ENCODE data around the gene PER3.

Gene PER3

DNA sequence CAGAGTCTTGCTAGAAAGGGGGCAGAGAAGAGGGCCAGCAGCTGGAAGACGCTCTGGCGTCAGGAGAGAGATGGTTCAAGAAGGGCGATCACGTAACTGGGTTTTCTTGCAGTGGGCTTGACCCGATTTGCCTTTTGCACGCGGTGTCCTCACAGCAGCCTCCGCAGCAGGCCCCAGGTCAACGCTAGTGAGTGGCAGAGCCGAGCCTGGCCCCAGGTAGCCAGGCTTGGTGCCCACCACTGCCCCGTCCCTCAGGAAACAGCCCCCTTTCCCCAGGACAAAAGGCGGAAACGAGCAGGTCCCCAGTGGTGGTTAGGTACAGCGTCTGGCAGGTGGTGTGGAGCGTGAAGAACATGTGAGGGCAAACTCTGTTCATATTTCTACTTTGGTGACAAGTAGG lies 77.4 kb downstream of the PER3 start:
- no peaks in the 10 kb centered on the region for H3K9me2 ChIP-seq (replicated peaks; ENCODE audit: low read depth, low read length)
- no peaks in the 10 kb centered on the region for H3K4me1 ChIP-seq (ENCODE audit: insufficient read depth, low read length, poor library complexity, severe bottlenecking)
- no peaks in the 10 kb centered on the region for H3K36me3 ChIP-seq (ENCODE audit: insufficient read depth, low read length)
- no peak overlapping the region for H3K9ac ChIP-seq (ENCODE audit: low read depth, low read length, poor library complexity, severe bottlenecking)
- H3K4me3 ChIP-seq (ENCODE audit: low read length, poor library complexity, severe bottlenecking), result no peak overlapping the region
- H4K20me1 ChIP-seq (ENCODE audit: insufficient read depth, low read length, poor library complexity, severe bottlenecking), result no peaks in the 10 kb centered on the region
- no peak overlapping the region for H2AFZ ChIP-seq (ENCODE audit: low read length)
- no peaks in the 10 kb centered on the region for H3F3A ChIP-seq (ENCODE audit: low read depth)
- no peaks in the 10 kb centered on the region for H3K27me3 ChIP-seq (ENCODE audit: insufficient read depth, low read length, poor library complexity, severe bottlenecking)
- TF ChIP-seq, protein P1, sequence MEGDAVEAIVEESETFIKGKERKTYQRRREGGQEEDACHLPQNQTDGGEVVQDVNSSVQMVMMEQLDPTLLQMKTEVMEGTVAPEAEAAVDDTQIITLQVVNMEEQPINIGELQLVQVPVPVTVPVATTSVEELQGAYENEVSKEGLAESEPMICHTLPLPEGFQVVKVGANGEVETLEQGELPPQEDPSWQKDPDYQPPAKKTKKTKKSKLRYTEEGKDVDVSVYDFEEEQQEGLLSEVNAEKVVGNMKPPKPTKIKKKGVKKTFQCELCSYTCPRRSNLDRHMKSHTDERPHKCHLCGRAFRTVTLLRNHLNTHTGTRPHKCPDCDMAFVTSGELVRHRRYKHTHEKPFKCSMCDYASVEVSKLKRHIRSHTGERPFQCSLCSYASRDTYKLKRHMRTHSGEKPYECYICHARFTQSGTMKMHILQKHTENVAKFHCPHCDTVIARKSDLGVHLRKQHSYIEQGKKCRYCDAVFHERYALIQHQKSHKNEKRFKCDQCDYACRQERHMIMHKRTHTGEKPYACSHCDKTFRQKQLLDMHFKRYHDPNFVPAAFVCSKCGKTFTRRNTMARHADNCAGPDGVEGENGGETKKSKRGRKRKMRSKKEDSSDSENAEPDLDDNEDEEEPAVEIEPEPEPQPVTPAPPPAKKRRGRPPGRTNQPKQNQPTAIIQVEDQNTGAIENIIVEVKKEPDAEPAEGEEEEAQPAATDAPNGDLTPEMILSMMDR (conservative IDR thresholded peaks at IDR 0.05; ENCODE audit: low read length), result no peak
- TF ChIP-seq EZH2phosphoT487 (IDR thresholded peaks at IDR 0.05; ENCODE audit: borderline replicate concordance), result no peak
- no peak overlapping the region for H3K4me2 ChIP-seq (ENCODE audit: low read depth, low read length, poor library complexity, severe bottlenecking)
- H3K9me3 ChIP-seq (ENCODE audit: insufficient read depth, low read depth, low read length), result no peaks in the 10 kb centered on the region
- H3K79me2 ChIP-seq (ENCODE audit: insufficient read depth, low read length), result no peaks in the 10 kb centered on the region

DNA sequence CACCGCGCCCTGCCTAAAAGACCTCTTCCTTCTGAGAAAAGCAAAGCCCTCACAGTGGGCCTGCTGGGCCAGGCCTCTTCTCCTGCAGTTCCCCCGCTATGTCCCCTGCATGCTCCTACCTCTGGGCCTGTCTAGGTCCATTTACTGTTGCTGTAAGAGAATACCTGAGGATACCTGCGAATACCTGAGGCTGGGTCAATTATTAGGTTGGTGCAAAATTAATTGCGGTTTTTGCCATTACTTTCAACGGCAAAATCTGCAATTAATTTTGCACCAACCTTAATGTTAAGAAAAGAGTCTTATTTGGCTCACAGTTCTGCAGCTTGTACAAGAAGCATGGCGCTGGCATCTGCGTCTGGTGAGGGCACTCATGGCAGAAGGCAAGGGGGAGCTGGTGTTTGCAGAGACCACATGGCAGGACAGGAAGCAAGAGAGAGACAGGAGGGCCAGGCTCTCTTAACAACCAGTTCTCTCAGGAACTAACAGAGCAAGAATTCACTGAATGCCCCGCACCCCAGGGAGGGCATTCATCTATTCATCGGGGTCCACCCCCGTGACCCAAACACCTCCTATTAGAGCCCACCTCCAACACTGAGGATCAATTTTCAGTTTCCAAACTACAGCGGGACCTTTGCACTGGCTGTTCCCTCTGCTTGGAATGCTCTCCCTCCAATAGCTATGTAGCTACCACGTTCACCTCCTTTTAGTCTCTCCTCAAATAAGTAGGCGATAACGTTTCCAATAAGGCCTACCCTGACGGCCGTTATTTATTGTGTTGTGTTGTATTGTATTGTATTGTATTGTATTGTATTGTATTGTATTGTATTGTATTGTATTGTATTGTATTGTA lies 78.3 kb downstream of the PER3 start:
- Histone ChIP-seq H3K4me1 (ENCODE audit: insufficient read depth, low read length, poor library complexity, severe bottlenecking) (no peaks in the 10 kb centered on the region), H3K9ac (ENCODE audit: low read depth, low read length, poor library complexity, severe bottlenecking) (no peak overlapping the region), H4K20me1 (ENCODE audit: insufficient read depth, low read length, poor library complexity, severe bottlenecking) (no peaks in the 10 kb centered on the region), H2AFZ (ENCODE audit: low read length) (no peak overlapping the region), H3K9me2 (replicated peaks; ENCODE audit: low read depth, low read length) (no peaks in the 10 kb centered on the region), H3K9me3 (ENCODE audit: insufficient read depth, low read depth, low read length) (no peaks in the 10 kb centered on the region), H3K4me3 (ENCODE audit: low read length, poor library complexity, severe bottlenecking) (no peak overlapping the region), H3F3A (ENCODE audit: low read depth) (no peaks in the 10 kb centered on the region), H3K27me3 (ENCODE audit: insufficient read depth, low read length, poor library complexity, severe bottlenecking) (no peaks in the 10 kb centered on the region), H3K4me2 (ENCODE audit: low read depth, low read length, poor library complexity, severe bottlenecking) (no peak overlapping the region), H3K36me3 (ENCODE audit: insufficient read depth, low read length) (no peaks in the 10 kb centered on the region), H3K79me2 (ENCODE audit: insufficient read depth, low read length) (no peaks in the 10 kb centered on the region)
- TF ChIP-seq, protein P1 (conservative IDR thresholded peaks at IDR 0.05; ENCODE audit: low read length), result no peak
- no peak for TF ChIP-seq EZH2phosphoT487 (IDR thresholded peaks at IDR 0.05; ENCODE audit: borderline replicate concordance)

DNA sequence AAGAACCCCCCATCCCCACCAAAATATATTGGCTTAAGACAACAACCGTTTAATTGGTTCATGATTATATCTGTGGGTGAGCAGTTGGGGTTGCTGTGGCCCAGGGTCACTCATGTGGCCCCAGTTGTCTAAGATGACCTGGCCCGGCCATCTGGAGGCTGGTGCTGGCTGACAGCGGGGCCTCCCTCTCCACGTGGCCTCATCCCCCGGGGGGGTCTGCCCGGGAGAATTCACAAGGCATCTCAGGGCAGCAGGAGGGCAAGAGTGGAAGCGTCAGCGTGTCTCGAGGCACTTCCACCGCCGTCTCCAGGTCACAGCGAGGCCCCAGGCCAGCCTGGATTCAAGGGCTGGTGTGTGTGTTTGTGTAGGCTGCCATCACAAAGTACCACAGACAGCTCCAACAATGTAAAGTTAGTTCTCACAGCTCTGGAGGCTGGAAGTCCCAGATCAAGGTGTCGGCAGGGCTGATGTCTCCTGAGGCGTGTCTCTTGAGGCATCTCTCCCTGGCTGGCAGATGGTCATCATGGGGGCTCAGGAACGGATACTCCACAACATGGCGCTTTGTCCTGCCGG lies 79.8 kb downstream of the PER3 start:
- no peaks in the 10 kb centered on the region for H4K20me1 ChIP-seq (ENCODE audit: insufficient read depth, low read length, poor library complexity, severe bottlenecking)
- no peaks in the 10 kb centered on the region for H3K9me2 ChIP-seq (replicated peaks; ENCODE audit: low read depth, low read length)
- H3K4me3 ChIP-seq (ENCODE audit: low read length, poor library complexity, severe bottlenecking), result no peak overlapping the region
- TF ChIP-seq, protein P1 (conservative IDR thresholded peaks at IDR 0.05; ENCODE audit: low read length), result no peak
- TF ChIP-seq EZH2phosphoT487 (IDR thresholded peaks at IDR 0.05; ENCODE audit: borderline replicate concordance), result no peak
- no peaks in the 10 kb centered on the region for H3K27me3 ChIP-seq (ENCODE audit: insufficient read depth, low read length, poor library complexity, severe bottlenecking)
- H3F3A ChIP-seq (ENCODE audit: low read depth), result no peaks in the 10 kb centered on the region
- H3K79me2 ChIP-seq (ENCODE audit: insufficient read depth, low read length), result no peaks in the 10 kb centered on the region
- H3K36me3 ChIP-seq (ENCODE audit: insufficient read depth, low read length), result no peaks in the 10 kb centered on the region
- H3K9me3 ChIP-seq (ENCODE audit: insufficient read depth, low read depth, low read length), result no peaks in the 10 kb centered on the region
- no peak overlapping the region for H3K4me2 ChIP-seq (ENCODE audit: low read depth, low read length, poor library complexity, severe bottlenecking)
- H3K4me1 ChIP-seq (ENCODE audit: insufficient read depth, low read length, poor library complexity, severe bottlenecking), result no peaks in the 10 kb centered on the region
- no peak overlapping the region for H2AFZ ChIP-seq (ENCODE audit: low read length)
- no peak overlapping the region for H3K9ac ChIP-seq (ENCODE audit: low read depth, low read length, poor library complexity, severe bottlenecking)
